ENCODE measurements around the gene CNPY3.

GRCh38 chr6:42938987-42939809 is 9.9 kb downstream of the CNPY3 start:
- no peak for TF ChIP-seq CTCF (IDR thresholded peaks at IDR 0.05 in 8 of 11, conservative IDR thresholded peaks at IDR 0.05 in 3 of 11)
- TF ChIP-seq POLR2A (IDR thresholded peaks at IDR 0.05), result no peak

Data from spleen (tissue), 7 donors.